Measurements from ENCODE around the gene CCL5.

CCL5 gene

DNA sequence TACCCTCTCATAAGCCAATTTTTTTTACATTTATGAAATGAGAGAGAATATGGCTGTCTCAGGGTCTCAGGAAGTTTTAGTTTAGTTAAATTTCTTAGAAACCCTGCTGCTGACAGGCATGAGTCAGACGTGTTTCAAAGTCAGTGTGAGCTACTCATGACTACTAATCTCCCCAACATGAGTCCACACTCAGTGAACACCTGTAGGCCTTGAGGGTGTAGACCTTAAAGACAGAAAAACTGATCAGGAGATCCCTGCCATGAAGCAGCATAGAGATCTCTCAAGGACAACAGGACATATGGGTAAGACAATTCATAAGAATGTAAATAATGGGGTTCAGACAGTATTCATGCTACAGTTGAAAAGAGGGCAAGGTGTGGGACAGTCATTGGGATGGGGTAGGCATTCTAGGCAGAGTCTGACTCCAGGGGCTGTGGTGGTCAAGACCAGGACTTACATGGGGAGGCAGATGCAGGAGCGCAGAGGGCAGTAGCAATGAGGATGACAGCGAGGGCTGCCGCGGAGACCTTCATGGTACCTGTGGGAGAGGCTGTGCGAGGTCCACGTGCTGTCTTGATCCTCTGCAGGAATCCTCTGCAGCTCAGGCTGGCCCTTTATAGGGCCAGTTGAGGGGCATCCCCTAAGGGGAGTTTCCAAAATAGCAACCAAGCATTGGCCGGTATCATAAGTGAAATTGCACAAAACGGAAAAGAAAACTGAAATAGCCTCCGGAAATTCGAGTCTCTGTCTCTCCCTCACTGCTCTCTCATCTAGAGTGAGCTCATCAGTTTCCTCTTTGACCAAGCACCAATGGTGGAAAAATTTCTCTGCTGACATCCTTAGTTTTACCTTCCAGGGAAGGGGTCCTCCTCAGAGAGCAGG is at the start of gene CCL5:
Gene CCL5 (minus strand): TSS at position 588 of the 882 bp plus-strand sequence.
- no peak for DNase-seq (ENCODE audit: low spot score)
- no peak for FAIRE-seq

DNA sequence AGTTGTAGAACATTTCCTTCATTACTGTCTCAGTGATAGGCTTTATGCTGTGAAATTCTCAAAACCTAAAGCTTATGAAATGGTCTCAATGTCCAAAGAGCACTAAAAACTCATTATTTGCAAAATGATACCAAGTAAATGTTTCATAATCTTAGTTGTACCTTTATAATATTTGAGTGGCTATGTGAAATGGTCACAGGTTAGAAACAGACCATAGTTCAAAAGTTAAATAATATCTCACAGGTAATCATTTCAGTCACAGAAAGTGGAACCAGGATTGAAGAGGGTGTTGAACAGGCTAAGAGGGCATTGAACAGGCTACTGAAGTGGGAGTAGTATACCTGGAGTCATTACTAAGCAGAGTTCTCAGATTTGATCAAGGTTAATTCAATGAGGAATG is 47.6 kb upstream of the CCL5 start:
- DNase-seq (ENCODE audit: low spot score) (no peak), FAIRE-seq (no peak)

DNA sequence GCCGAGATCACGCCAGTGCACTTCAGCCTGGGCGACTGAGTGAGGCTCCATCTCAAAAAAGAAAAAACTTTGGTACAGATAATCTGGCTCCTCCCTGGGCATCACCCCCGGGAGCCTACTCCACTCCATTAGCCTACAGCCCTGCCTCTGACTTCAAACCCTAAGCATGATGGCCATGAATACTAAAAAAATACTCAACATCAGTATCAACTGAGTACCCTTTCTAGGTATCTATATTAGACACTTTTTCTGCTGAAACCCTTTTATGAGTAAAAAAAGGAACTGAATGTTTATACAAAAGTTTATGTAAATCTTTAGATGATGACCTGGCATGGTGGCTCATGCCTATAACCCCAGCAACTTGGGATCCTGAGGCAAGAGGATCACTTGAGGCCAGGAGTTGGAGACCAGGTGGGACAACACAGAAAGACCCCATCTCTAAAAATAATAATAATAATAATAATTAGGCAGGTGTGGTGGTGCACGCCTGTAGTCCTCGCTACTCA is 43.5 kb upstream of the CCL5 start:
- no peak for DNase-seq (ENCODE audit: low spot score)

DNA sequence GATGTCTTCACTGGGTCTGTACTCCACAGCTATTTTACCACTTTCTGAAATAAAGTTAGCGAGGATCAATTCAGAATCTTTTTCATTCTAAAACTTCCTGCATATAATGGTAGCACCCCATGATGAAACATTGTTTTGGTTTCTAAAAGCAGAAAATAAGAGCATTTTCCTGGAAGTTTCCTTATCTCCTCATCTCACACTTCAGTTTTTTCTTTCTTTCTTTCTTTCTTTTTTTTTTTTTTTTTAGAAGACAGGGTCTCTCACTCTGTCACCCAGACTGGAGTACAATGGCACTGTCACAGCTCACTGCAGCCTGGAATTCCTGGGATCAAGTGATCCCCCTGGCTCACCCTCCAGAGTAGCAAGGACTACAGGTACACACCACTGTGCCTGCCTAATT is 40.1 kb upstream of the CCL5 start:
- no peak for FAIRE-seq
- no peak for DNase-seq (ENCODE audit: low spot score)

More for the DNA sequence above, 43.5 kb upstream of the CCL5 start:
- no peak for FAIRE-seq

DNA sequence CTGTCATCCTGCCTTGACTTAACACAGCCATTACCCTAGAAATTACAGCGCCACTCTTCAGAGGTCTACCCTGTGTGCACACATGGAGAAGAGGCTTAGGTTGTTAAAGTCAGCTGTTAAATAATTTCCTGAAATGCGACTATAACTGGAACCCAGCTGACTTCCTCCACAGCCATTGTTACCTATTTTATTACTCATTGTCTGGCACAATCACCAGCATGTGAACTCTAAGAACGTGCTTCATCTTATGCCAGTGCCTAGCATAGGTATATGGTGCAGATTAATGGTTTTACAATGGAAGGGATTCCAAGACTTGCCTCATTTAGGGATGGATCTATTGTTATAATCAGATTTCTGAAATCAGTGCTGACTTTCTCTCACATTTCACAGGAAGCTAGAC is 38.5 kb upstream of the CCL5 start:
- FAIRE-seq (no peak), DNase-seq (ENCODE audit: low spot score) (no peak)

DNA sequence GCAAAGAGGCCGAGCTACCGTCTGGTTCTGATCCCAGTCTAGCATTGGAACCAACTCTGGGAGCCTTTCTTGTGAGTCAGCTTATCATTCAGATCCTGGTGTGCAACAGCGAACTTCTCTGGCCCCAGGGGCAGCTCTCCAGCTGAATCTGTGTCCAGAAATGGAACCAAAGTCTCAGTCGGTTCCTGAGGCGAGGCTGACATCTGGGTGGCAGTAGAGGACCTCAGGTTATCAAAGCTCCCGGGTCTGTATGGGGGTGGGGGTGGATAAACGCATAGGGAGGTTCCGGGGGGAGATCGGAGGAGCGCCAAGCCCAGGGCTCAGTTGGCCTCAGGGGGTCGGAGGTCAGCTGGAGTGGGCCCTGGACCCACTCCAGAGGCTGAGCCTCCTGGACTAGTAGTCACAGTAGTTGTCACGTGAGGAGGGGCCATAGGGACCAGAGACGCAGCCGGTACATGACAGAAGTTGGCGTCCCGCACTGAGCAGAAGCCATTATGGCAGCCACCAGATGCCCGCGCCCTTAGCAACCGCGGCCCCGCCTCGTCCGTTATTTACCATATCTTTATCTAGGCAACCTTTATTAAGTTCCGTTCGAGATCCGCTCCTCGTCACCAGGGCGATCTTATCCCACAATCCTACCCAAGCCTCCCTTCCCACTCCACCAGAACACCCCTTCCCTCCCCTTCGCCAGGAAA is 37.5 kb upstream of the CCL5 start:
- FAIRE-seq, result no peak
- no peak for DNase-seq (ENCODE audit: low spot score)

DNA sequence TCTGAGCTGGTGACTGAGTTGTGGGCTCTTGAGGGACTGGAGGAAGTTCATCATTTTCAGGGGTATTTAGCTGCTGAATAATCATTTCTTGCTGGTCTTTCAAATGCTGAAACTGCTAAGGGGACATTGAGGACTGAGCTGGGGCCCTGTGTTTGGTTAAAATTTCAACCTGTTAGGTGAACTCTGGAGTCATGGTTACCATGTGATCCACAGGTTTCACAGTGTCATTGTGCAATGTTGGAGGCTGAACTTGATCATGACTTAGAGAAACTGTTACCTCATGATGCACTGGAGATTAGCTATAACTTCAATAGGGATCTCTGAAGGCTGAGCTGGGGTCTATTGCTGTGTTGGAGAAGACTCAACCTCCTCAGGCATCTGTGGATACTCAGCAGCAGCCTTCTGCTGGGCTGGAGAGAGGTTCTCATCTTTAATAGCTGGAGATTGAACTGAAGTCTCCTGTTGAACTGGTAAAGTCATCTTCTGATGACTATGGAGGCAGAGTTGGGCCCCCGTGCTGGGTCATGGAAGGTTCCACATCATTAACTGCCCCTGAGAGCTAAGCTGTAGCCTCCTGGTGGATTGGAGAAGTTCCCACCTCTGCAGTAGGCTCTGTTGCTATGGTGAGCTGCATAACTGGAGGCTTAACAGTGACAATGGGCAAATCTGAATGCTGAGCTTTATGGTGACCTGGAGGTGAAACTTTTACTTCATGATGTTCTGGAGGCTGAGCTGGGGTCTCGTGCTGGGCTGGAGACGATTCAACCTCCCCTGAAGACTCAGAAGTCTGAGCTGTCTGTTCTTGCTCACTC is 35.2 kb upstream of the CCL5 start:
- FAIRE-seq, result no peak

DNA sequence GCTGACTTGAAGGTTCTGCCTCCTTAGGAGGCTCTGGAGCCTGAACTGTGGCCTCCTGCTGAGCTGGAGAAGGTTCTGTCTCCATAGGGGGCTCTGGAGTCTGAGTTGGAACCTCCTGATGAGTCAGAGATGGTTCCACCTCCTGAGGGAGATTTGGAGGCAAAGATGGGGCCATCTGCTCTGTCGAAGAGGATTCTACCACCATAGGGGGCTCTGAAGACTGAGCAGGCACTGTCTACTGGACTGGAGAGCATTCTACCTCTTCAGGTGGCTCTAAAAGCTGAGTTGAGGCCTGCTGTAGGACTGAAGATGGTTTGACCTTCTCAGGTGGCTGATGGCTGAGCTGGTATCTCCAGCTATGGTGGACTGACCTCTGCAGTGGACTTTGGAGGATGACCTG is 34.2 kb upstream of the CCL5 start:
- no peak for DNase-seq (ENCODE audit: low spot score)
- no peak for FAIRE-seq

More for the DNA sequence above, 35.2 kb upstream of the CCL5 start:
- peak; percentile 5 for DNase-seq (ENCODE audit: low spot score)

DNA sequence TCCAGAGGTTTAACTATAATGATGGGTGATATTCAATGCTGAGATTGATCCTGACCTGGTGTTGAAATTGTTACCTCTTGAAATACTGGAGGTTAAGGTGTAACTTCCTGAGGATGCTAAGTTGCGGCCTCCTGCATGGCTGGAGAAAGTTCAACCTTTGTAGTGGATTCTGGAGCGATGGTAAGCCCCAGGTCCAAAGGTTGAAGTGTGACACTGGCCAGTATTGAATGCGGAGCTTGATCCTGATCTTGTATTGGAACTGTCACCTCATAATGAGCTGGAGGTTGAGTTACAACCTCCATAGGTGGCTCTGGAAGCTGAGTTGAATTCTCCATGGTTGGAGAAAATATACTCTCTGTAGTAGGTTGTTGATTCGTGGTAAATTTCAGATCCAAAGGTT is 33.4 kb upstream of the CCL5 start:
- no peak for FAIRE-seq

DNA sequence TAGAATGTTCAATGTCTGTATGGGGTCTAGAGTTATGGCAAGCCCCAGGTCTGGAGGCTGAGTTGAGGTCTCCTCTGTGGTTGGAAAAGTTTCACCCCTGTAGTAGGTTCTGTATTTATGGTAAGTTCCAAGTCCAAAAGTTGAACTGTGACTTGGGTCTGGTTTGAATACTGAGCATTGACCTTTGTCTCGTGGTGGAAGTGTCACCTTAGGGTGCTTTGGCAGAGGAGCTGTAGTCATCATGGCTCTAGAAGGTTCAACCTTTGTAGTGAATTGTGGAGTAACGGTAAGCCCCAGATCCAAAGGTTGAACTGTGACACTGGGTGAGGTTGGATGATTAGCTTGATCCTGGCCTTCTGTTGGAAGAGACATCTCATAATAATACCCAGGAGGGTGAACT is 32.8 kb upstream of the CCL5 start:
- DNase-seq (ENCODE audit: low spot score) (no peak), FAIRE-seq (no peak)

More for the DNA sequence above, 33.4 kb upstream of the CCL5 start:
- no peak for DNase-seq (ENCODE audit: low spot score)

DNA sequence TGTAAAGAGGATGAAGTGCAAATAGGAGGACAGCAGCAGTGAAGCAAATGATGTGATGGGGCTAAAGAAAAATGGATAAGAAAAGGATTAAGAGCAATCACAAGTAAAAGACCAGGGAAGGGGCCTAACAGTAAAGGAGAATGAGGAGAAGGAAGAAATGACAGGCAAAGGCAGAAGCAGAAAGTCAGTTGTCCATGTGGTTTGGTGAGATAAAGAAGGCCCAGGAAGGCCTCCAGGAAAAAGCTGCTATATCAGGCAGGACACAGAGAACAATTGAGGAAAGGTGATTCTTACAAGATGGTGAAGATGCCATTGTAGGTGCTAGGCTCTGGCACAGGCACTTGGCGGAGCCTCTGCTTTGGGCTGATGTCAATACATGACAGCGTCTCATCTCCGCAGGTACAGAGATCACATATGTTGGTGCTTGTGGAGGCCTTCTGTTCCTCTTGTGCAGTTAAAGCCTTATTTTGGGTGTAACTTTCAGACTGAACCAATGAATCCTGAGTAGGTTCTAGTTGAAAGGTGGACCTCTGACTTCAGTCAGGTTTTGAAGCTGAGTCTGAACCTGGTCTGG is 32.3 kb upstream of the CCL5 start:
- FAIRE-seq, result no peak
- DNase-seq (ENCODE audit: low spot score), result no peak

DNA sequence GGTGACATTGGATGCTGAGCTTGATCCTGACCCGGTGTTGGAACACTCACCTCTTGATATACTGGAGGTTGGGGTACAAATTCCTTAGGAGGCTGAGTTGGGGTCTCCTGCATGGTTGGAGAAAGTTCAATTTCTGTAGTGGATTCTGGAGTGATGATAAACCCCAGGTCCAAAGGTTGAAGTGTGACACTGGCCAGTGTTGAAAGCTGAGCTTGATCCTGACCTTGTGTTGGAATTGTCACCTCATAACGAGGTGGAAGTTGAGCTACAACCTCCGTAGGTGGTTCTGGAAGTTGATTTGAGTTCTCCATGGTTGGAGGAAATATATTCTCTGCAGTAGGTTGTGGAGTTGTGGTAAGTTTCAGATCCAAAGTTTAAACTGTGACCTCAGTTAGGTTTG is 29.2 kb upstream of the CCL5 start:
- FAIRE-seq (no peak), DNase-seq (ENCODE audit: low spot score) (no peak)

DNA sequence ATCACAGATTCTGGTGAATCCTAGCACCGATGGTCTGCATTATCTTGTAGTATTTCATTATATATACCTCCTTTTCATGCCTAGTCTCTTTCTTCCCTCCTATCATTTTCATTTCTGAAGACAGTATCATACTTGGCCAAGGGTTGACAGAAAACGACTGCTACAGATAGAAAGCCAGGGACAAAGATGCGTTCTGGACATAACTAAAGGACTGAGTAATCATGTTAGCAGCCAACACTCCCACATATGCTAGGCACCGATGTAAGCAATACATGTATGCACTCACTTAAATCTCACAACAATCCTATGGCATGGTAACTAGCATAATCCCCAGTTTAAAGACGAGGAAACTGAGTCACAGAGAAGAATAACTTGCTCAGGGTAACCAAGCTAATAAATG is 27.5 kb upstream of the CCL5 start:
- DNase-seq (ENCODE audit: low spot score) (no peak), FAIRE-seq (no peak)

DNA sequence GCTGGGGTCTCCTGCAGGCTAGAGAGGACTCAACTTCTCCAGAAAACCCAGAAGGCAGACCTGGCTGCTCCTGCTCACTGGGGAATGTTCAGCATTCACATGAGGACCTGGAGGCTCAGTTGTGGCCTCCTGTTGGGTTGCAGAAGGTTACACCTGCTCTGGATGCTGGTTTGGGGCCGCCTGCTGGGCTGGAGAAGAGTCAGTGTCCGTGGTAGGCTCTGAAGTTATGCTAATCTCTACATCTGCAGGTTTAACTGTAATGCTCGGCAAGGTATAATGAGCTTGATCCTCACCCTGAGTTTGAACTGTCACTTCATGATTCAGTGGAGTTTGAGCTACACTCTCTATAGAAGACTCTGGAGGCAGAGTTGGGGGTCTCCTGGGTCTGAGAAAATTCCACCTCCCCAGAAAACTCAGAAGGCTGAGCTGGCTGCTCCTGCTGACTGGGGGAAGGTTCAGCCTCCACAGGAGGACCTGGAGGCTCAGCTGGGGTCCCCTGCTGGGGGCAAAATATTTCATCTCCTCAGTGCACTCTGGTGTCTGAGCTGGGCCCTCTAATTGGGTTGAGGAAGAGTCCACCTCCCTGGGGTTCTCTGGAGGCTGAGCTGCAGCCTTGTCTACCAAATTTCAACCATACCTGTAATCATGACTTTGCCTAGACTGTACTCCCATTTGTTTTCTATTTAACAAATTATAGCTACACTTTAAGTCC is 26.9 kb upstream of the CCL5 start:
- FAIRE-seq (no peak), DNase-seq (ENCODE audit: low spot score) (no peak)

DNA sequence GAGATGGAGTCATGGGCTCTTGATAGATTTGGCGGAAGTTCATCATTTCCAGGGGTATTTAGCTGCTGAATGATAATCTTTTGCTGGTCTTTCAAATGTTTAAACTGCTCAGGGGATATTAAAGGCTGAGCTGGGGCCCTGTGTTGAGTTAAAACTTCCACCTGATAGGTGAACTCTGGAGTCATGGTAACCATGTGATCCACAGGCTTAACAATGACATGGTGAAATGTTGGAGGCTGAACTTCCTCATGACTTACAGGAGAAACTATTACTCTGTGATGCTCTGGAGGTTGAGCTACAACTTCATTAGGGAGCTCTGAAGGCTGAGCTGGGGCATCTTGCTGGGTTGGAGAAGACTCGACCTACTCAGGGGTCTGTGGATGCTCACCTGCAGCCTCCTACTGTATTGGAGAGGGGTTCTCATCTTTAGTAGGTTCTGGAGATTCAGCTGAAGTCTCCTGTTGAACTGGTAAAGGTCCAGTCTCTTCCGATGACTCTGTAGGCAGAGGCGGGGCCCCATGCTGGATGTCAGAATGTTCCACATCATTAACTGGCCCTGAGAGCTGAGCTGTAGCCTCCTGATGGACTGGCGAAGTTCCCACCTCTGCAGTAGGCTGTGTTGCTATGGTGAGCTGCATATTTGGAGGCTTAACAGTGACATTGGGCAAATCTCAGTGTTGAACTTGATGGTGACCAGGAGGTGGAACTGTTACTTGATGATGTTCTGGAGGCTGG is 26.2 kb upstream of the CCL5 start:
- no peak for FAIRE-seq

DNA sequence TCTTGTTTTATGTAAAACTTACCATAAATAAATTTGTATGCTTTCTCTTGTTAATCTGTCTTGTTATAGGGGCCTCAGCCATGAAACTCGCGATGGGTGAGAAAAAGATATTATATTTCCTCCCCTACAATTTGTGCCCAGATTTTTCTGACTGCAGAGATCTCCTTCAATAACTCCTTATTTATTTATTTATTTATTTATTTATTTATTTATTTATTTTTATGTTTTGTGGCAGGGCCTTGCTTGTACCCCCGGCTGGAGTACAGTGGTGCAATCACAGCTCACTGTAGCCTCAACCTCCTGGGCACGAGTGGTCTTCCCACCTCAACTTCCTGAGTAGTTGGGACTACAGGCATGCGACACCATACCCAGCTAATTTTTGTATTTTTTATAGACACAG is 23.3 kb upstream of the CCL5 start:
- DNase-seq (ENCODE audit: low spot score), result no peak
- no peak for FAIRE-seq

More for the DNA sequence above, 26.2 kb upstream of the CCL5 start:
- peak; percentile 40 for DNase-seq (ENCODE audit: low spot score)

DNA sequence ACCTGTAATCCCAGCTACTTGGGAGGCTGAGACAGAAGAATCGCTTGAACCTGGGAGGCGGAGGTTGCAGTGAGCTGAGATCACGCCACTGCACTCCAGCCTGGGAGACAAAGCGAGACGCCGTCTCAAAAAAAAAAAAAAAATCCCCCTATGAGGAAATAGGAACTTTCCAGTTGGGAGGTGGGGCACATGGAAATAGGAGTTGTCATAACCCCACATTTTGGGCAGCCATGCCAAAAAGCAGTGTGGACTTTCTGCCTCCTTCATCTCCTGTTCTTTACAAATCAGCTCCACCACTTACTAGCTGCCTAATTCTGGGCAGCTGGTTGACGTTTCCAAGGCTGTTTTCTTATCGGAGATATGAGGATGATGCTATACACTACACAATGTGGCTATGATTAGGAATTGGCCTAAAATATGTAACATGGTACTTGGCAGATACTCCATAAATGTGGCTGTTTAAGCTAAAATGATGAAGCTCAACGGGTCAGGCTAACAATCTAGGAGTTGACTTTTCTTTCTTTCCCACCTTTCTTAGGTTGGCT is 21.5 kb upstream of the CCL5 start:
- no peak for DNase-seq (ENCODE audit: low spot score)
- FAIRE-seq, result no peak

DNA sequence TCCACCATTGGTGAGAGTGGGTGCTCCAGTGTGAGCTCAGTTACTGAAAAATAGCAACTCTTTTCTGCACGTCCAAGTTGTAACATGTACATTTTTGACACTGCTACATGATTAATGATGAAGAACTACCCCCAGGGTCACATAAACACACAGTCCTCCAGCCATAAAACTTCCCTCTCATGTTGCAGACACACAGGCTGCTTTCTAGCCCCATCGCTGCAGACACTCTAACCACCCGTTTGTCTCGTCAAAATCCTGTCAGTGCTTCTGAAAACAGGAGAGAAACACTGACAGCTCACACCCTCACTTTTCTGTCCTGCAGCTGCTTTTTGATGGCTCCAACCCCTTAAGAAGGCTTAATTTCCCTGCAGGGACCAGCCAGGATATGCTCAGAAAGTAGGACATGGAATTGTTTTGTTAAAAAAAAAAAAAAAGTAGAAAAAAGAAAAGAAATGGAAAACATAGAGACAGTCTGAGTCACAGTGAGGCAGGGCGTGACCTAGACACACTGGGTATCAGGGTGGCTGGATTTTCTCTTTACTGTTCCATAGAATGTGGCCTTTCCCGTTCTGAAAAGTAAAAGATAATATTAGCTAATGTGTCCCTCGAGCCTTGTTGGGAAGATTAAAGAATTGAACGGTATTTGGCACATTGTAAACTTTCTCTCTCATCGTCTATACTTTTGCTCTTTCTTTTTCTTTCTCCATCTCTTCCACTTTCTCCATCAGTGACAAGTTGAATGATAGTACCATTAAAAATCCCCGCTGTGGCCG is 20.7 kb upstream of the CCL5 start:
- no peak for FAIRE-seq
- no peak for DNase-seq (ENCODE audit: low spot score)

DNA sequence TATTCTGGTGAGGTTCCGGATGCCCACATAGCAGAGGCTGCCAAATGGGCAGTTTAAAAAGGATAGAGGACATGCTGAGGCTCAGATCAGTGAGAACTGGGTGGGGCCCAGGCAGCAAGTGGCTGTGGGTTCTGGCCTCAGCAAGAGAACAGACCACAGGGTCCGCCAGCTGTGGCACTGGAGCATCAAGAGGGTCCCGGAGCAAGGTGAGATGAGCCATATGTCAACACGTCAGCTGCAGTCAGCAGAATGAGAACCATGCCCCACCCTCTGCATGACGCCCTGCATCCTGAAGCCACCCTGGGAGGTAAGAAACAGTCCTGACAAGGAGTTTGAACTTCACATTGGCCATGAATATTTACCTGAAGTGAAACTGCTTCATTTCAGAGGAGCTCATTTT is 20.1 kb upstream of the CCL5 start:
- FAIRE-seq, result no peak
- no peak for DNase-seq (ENCODE audit: low spot score)
